ENCODE measurements around the gene MEF2C. TPM values are rescaled to one million over a fixed set of nuclear protein-coding genes. Genes with fewer than 3 reads are reported as not detected.

Gene MEF2C
- total and polyA plus RNA-seq, 4 experiments from 2014 or later, result 0.12 to 1.0 (median 0.28) TPM

GRCh38 chr5:88675708-88676636 lies 207.0 kb downstream of the MEF2C start:
- ChIA-PET CTCF (ENCODE audit: partially characterized antibody) (interaction anchor here (1.2 to 1.7 kb wide), 2 partner anchors 9 to 15 kb away, joined by 4 to 9 read pairs; no protein-coding TSS in a partner anchor), POLR2A (ENCODE audit: partially characterized antibody) (no interaction called here)
- intact Hi-C loops (cut with micrococcal nuclease), result no loop called here
- Histone ChIP-seq H3K27me3 (ENCODE audit: insufficient read depth, low read length) (peaks cover 77% of the 10 kb centered on the region), H3K4me3 (ENCODE audit: low read length in 2 of 2) (no peak overlapping the region), H3K27ac (ENCODE audit: low read depth, low read length) (no peak overlapping the region), H3K36me3 (ENCODE audit: insufficient read depth, low read length) (no peaks in the 10 kb centered on the region), H3K4me1 (ENCODE audit: insufficient read depth, low read length) (peaks cover 32% of the 10 kb centered on the region), H3K9me3 (ENCODE audit: control insufficient read depth in 1 of 2, low read length in 2 of 2) (no peaks in the 10 kb centered on the region)
- Mint-ChIP-seq H3K4me3 (peak overlapping the region; percentile 52 to 84 (median 68)), H3K4me1 (peaks cover 11 to 54% (median 28%) of the 10 kb centered on the region in 4 donors), H3K27me3 (peaks cover 67 to 71% of the 10 kb centered on the region in 2 donors), H3K9me3 (peaks cover 0 to 51% (median 31%) of the 10 kb centered on the region in 8 donors), H3K27ac (peak overlapping the region in 3 of 7 donors; percentile 23 to 81 (median 53)), H3K36me3 (peaks cover 0 to 10% of the 10 kb centered on the region in 2 donors)
- no peak for DNase-seq

GRCh38 chr5:88675168-88675707 lies 207.7 kb downstream of the MEF2C start:
- Histone ChIP-seq H3K4me3 (ENCODE audit: low read length in 2 of 2) (no peak overlapping the region), H3K27ac (ENCODE audit: low read depth, low read length) (no peak overlapping the region), H3K27me3 (ENCODE audit: insufficient read depth, low read length) (peaks cover 78% of the 10 kb centered on the region), H3K36me3 (ENCODE audit: insufficient read depth, low read length) (no peaks in the 10 kb centered on the region), H3K9me3 (ENCODE audit: control insufficient read depth in 1 of 2, low read length in 2 of 2) (no peaks in the 10 kb centered on the region), H3K4me1 (ENCODE audit: insufficient read depth, low read length) (peaks cover 25% of the 10 kb centered on the region)
- H3K9me3 Mint-ChIP-seq, result peaks cover 0 to 51% (median 31%) of the 10 kb centered on the region in 8 donors
- intact Hi-C loops (cut with micrococcal nuclease), result no loop called here
- CTCF ChIA-PET (ENCODE audit: partially characterized antibody), result interaction anchor here (1.2 to 1.7 kb wide), 2 partner anchors 8 to 16 kb away, joined by 4 to 9 read pairs; no protein-coding TSS in a partner anchor
- H3K27ac Mint-ChIP-seq, result peak overlapping the region in 4 of 7 donors; percentile 14 to 81 (median 52)
- H3K4me3 Mint-ChIP-seq, result peak overlapping the region; percentile 33 to 84 (median 68)
- POLR2A ChIA-PET (ENCODE audit: partially characterized antibody), result no interaction called here
- no peak for DNase-seq
- H3K36me3 Mint-ChIP-seq, result peaks cover 0 to 10% of the 10 kb centered on the region in 2 donors
- H3K4me1 Mint-ChIP-seq, result peaks cover 11 to 49% (median 27%) of the 10 kb centered on the region in 4 donors
- peaks cover 68 to 69% of the 10 kb centered on the region in 2 donors for H3K27me3 Mint-ChIP-seq

- Mint-ChIP-seq H3K27ac (peak overlapping the region in 3 of 7 donors; percentile 70 to 87 (median 81)), H3K36me3 (peaks cover 0 to 10% of the 10 kb centered on the region in 2 donors), H3K27me3 (peaks cover 72 to 73% of the 10 kb centered on the region in 2 donors), H3K4me1 (peaks cover 11 to 47% (median 27%) of the 10 kb centered on the region in 4 donors), H3K4me3 (peak overlapping the region; percentile 33 to 84 (median 66)), H3K9me3 (peaks cover 0 to 51% (median 31%) of the 10 kb centered on the region in 8 donors)
- intact Hi-C loops (cut with micrococcal nuclease), result no loop called here
- Histone ChIP-seq H3K9me3 (ENCODE audit: control insufficient read depth in 1 of 2, low read length in 2 of 2) (no peaks in the 10 kb centered on the region), H3K36me3 (ENCODE audit: insufficient read depth, low read length) (no peaks in the 10 kb centered on the region), H3K27ac (ENCODE audit: low read depth, low read length) (no peak overlapping the region), H3K27me3 (ENCODE audit: insufficient read depth, low read length) (peaks cover 82% of the 10 kb centered on the region), H3K4me1 (ENCODE audit: insufficient read depth, low read length) (peaks cover 20% of the 10 kb centered on the region), H3K4me3 (ENCODE audit: low read length in 2 of 2) (no peak overlapping the region)
- POLR2A ChIA-PET (ENCODE audit: partially characterized antibody), result no interaction called here
- CTCF ChIA-PET (ENCODE audit: partially characterized antibody), result interaction anchor here (1.2 to 1.7 kb wide), 2 partner anchors 8 to 16 kb away, joined by 4 to 9 read pairs; no protein-coding TSS in a partner anchor
- no peak for DNase-seq
These were observed 208.4 kb downstream of the MEF2C start for GRCh38 chr5:88674356-88675167.

- H3K4me3 ChIP-seq (ENCODE audit: low read length in 2 of 2), result no peak overlapping the region
- ChIA-PET CTCF (ENCODE audit: partially characterized antibody) (interaction anchor here (1.3 to 1.9 kb wide), 2 partner anchors 7 to 18 kb away, joined by 3 to 7 read pairs; no protein-coding TSS in a partner anchor), POLR2A (ENCODE audit: partially characterized antibody) (no interaction called here)
- peaks cover 20% of the 10 kb centered on the region for H3K4me1 ChIP-seq (ENCODE audit: insufficient read depth, low read length)
- peaks cover 75% of the 10 kb centered on the region for H3K27me3 ChIP-seq (ENCODE audit: insufficient read depth, low read length)
- no peak for DNase-seq
- H3K9me3 ChIP-seq (ENCODE audit: control insufficient read depth in 1 of 2, low read length in 2 of 2), result no peaks in the 10 kb centered on the region
- intact Hi-C loops (cut with micrococcal nuclease), result no loop called here
- H3K4me3 Mint-ChIP-seq, result peak overlapping the region; percentile 52 to 78 (median 68)
- H3K27ac ChIP-seq (ENCODE audit: low read depth, low read length), result no peak overlapping the region
- peaks cover 66 to 68% of the 10 kb centered on the region in 2 donors for H3K27me3 Mint-ChIP-seq
- peaks cover 0 to 49% (median 29%) of the 10 kb centered on the region in 8 donors for H3K9me3 Mint-ChIP-seq
- H3K36me3 ChIP-seq (ENCODE audit: insufficient read depth, low read length), result no peaks in the 10 kb centered on the region
- H3K36me3 Mint-ChIP-seq, result peaks cover 0 to 9% of the 10 kb centered on the region in 2 donors
- peak overlapping the region in 4 of 7 donors; percentile 81 to 91 (median 88) for H3K27ac Mint-ChIP-seq
- peaks cover 11 to 43% (median 26%) of the 10 kb centered on the region in 4 donors for H3K4me1 Mint-ChIP-seq
These were observed 209.5 kb downstream of the MEF2C start for GRCh38 chr5:88673253-88674105.

GRCh38 chr5:88672644-88673252 lies 210.2 kb downstream of the MEF2C start:
- DNase-seq, result no peak
- peak overlapping the region in 3 of 8 donors; percentile 21 to 44 (median 41) for H3K4me3 Mint-ChIP-seq
- H3K27ac Mint-ChIP-seq, result peak overlapping the region in 3 of 7 donors; percentile 55 to 87 (median 81)
- Histone ChIP-seq H3K27me3 (ENCODE audit: insufficient read depth, low read length) (peaks cover 74% of the 10 kb centered on the region), H3K4me3 (ENCODE audit: low read length in 2 of 2) (no peak overlapping the region), H3K36me3 (ENCODE audit: insufficient read depth, low read length) (no peaks in the 10 kb centered on the region), H3K4me1 (ENCODE audit: insufficient read depth, low read length) (peaks cover 23% of the 10 kb centered on the region), H3K27ac (ENCODE audit: low read depth, low read length) (no peak overlapping the region), H3K9me3 (ENCODE audit: control insufficient read depth in 1 of 2, low read length in 2 of 2) (no peaks in the 10 kb centered on the region)
- intact Hi-C loops (cut with micrococcal nuclease), result no loop called here
- POLR2A ChIA-PET (ENCODE audit: partially characterized antibody), result no interaction called here
- H3K36me3 Mint-ChIP-seq, result peaks cover 0 to 9% of the 10 kb centered on the region in 2 donors
- peaks cover 68 to 70% of the 10 kb centered on the region in 2 donors for H3K27me3 Mint-ChIP-seq
- H3K9me3 Mint-ChIP-seq, result peaks cover 0 to 53% (median 28%) of the 10 kb centered on the region in 8 donors
- CTCF ChIA-PET (ENCODE audit: partially characterized antibody), result interaction anchor here (1.3 to 1.9 kb wide), 2 partner anchors 8 to 18 kb away, joined by 3 to 7 read pairs; no protein-coding TSS in a partner anchor
- H3K4me1 Mint-ChIP-seq, result peaks cover 14 to 46% (median 30%) of the 10 kb centered on the region in 4 donors
